OCI-LY3 (cell line): Measurements from ENCODE around the gene PARP4.
"Not testable (repeated sequence)": the region's sequence is repeated elsewhere in the genome, so short reads cannot be mapped to it uniquely, and the experiment has no call there.

ENCODE experiments used
- H2AFZ ChIP-seq: fragments of 200-600, 300-600 bp; shearing (Covaris generic); 2 replicates; pipeline ENCODE4 v1.6.0; 2014; ENCODE audit warnings: antibody characterized with exemption, low read depth, low read length
- H3K27ac ChIP-seq: fragments of 200-600, 300-600 bp; sonication (generic); 2 replicates; pipeline ENCODE4 v1.5.1; 2014; ENCODE audit warnings: mild to moderate bottlenecking, low read length, moderate library complexity, mixed read lengths
- H3K27me3 ChIP-seq: fragments of 200-600, 300-600 bp; sonication (generic); 2 replicates; pipeline ENCODE4 v1.6.1; 2014; ENCODE audit warnings: low read depth, low read length, mixed read lengths
- H3K36me3 ChIP-seq: fragments of 200-600, 300-600 bp; sonication (generic); replicated peaks from 2 replicates; pipeline ENCODE3; 2014; ENCODE audit warnings: low read depth, low read length, mixed read lengths
- H3K4me1 ChIP-seq: fragments of 300-600, 200-600 bp; sonication (generic); 2 replicates; pipeline ENCODE4 v1.6.1; 2014; ENCODE audit warnings: low read length, mixed read lengths
- H3K4me2 ChIP-seq: fragments of 200-600, 300-600 bp; sonication (generic); 2 replicates; pipeline ENCODE4 v1.6.1; 2014; ENCODE audit warnings: low read length, mixed read lengths
- H3K4me3 ChIP-seq: fragments of 300-600, 200-600 bp; sonication (generic); 2 replicates; pipeline ENCODE4 v1.5.1; 2014; ENCODE audit warnings: antibody characterized with exemption, mild to moderate bottlenecking, low read length, moderate library complexity
- H3K79me2 ChIP-seq: fragments of 300-600, 200-600 bp; shearing (Covaris generic); 2 replicates; pipeline ENCODE4 v1.6.1; 2014; ENCODE audit warnings: mild to moderate bottlenecking, low read length, mixed read lengths
- H3K9ac ChIP-seq: fragments of 300-600, 200-600 bp; shearing (Covaris generic); 2 replicates; pipeline ENCODE4 v1.6.0; 2014; ENCODE audit warnings: mild to moderate bottlenecking, low read length, moderate library complexity
- H3K9me3 ChIP-seq: fragments of 200-600, 300-600 bp; shearing (Covaris generic); 2 replicates; pipeline ENCODE4 v1.6.1; 2014; ENCODE audit warnings: low read length, mixed read lengths; ENCODE audit not compliant: insufficient read depth
- H4K20me1 ChIP-seq: fragments of 200-600, 300-600 bp; sonication (generic); 2 replicates; pipeline ENCODE4 v1.6.1; 2016; ENCODE audit warnings: low read length, mixed read lengths; ENCODE audit not compliant: insufficient read depth
- CTCF ChIP-seq: fragments of 200-600, 300-600 bp; sonication (generic); IDR thresholded peaks from 2 replicates; pipeline ENCODE4 v1.5.1; 2014; ENCODE audit warnings: antibody characterized with exemption, low read length, low read depth
- EZH2phosphoT487 ChIP-seq: fragments of 200-600 bp; shearing (Covaris generic); IDR thresholded peaks from 2 replicates; pipeline ENCODE4 v1.6.1; 2018; ENCODE audit warnings: antibody characterized with exemption, mixed run types, low read depth

Gene PARP4

GRCh38 chr13:24493356-24493755 is 19.2 kb downstream of the PARP4 start:
- H3K27me3 ChIP-seq = no peaks in the 10 kb centered on the region
- H3K79me2 ChIP-seq = no peaks in the 10 kb centered on the region
- H3K4me1 ChIP-seq = no peaks in the 10 kb centered on the region
- peaks cover 53% of the 10 kb centered on the region for H3K36me3 ChIP-seq
- no peaks in the 10 kb centered on the region for H4K20me1 ChIP-seq
- H3K9me3 ChIP-seq = no peaks in the 10 kb centered on the region
- H3K27ac ChIP-seq = no peak overlapping the region
- H3K9ac ChIP-seq = no peak overlapping the region
- no peak overlapping the region for H2AFZ ChIP-seq
- no peak overlapping the region for H3K4me3 ChIP-seq
- H3K4me2 ChIP-seq = no peak overlapping the region
- no peak for TF ChIP-seq CTCF
- no peak for TF ChIP-seq EZH2phosphoT487

- H4K20me1 ChIP-seq = no peaks in the 10 kb centered on the region
- peaks cover 49% of the 10 kb centered on the region for H3K36me3 ChIP-seq
- H3K79me2 ChIP-seq = no peaks in the 10 kb centered on the region
- H2AFZ ChIP-seq = no peak overlapping the region
- no peak overlapping the region for H3K9ac ChIP-seq
- H3K4me1 ChIP-seq = no peaks in the 10 kb centered on the region
- H3K27ac ChIP-seq = no peak overlapping the region
- no peak overlapping the region for H3K4me3 ChIP-seq
- H3K27me3 ChIP-seq = no peaks in the 10 kb centered on the region
- H3K9me3 ChIP-seq = no peaks in the 10 kb centered on the region
- H3K4me2 ChIP-seq = no peak overlapping the region
- TF ChIP-seq EZH2phosphoT487 = no peak
Measured at GRCh38 chr13:24491845-24492244, 20.7 kb downstream of the PARP4 start.

GRCh38 chr13:24489721-24490120 is 22.9 kb downstream of the PARP4 start:
- Histone ChIP-seq H2AFZ (no peak overlapping the region), H3K79me2 (no peaks in the 10 kb centered on the region), H3K4me2 (no peak overlapping the region), H3K4me3 (no peak overlapping the region), H3K9ac (no peak overlapping the region), H4K20me1 (no peaks in the 10 kb centered on the region), H3K27me3 (no peaks in the 10 kb centered on the region), H3K36me3 (peaks cover 47% of the 10 kb centered on the region), H3K4me1 (no peaks in the 10 kb centered on the region), H3K9me3 (no peaks in the 10 kb centered on the region), H3K27ac (no peak overlapping the region)
- TF ChIP-seq CTCF (no peak), EZH2phosphoT487 (no peak)

- peaks cover 39% of the 10 kb centered on the region for H3K36me3 ChIP-seq
- H2AFZ ChIP-seq, H3K27ac ChIP-seq, H4K20me1 ChIP-seq, H3K4me1 ChIP-seq, H3K9me3 ChIP-seq, H3K4me2 ChIP-seq, H3K27me3 ChIP-seq, H3K79me2 ChIP-seq, H3K9ac ChIP-seq, H3K4me3 ChIP-seq: not testable (repeated sequence)
Measured at GRCh38 chr13:24488092-24488491, 24.5 kb downstream of the PARP4 start.

DNA sequence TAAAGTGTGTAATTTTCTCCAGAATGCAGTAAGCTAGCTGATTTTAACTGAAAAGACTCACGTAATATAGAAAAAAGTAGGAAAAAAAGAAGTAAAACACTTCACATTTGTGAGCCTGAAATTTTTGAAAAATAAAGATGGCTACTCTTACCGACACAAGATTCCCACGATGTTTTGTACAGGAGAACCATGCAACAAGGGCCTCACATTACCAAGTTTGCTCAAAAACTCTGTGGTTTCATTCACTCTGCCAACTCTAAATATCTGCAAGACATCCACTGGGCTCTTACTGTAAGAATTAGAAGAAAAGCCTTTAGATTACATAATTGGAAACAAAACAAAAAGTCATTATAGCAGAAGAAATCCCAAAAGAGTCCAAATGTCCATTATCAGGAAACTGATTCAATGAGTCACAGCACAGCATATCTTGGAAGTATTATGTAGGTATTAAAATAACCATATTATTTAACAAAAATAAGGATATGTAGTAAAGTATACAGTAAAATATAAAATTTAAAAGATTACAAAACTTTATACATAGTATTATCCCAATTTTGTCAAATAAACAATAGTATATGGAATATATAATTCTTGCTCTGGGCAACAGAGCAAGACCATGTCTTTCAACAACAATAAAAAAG is 26.4 kb downstream of the PARP4 start:
- H3K4me2 ChIP-seq, H3K4me1 ChIP-seq: not testable (repeated sequence)
- peaks cover 22% of the 10 kb centered on the region for H3K36me3 ChIP-seq

More for the DNA sequence above, 26.4 kb downstream of the PARP4 start:
- H3K27ac ChIP-seq, H3K4me3 ChIP-seq, H3K9ac ChIP-seq, H3K9me3 ChIP-seq, H3K27me3 ChIP-seq, H3K79me2 ChIP-seq, H2AFZ ChIP-seq, H4K20me1 ChIP-seq: not testable (repeated sequence)
